Stimulated activated CD8-positive, alpha-beta memory T cell treated with anti-CD3 and anti-CD28 coated beads, Interleukin-7, amount 100 ng/mL, for 1 hour (primary cell): ENCODE measurements around the gene AMOTL1.
"Not testable (repeated sequence)": the region's sequence is repeated elsewhere in the genome, so short reads cannot be mapped to it uniquely, and the experiment has no call there.

Source experiments
- DNase-seq, 2 donors: peaks; one replicate each; pipeline ENCODE4 v3.0.0-alpha.2; 2020; ENCODE audit warnings: low read depth in 2 of 2

The AMOTL1 gene

DNA sequence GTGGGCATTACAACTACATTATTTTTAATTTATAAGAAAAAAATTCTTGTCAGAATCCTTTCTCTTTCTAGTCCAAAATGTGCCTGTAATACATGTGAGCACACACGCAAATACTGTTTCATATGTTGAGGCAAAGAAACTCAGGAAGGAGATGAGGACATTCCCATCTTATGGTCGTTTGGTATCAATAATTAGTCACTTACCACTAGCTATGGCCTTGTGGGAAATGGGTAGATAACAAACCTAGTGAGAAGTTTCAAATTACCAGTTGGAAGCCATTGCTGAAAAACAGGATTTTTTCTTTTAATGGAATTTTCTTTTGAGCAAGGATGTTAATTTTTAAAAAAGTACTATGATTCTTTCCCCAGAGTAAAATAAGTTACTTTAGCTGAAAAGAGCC, 25.7 kb downstream of the AMOTL1 start:
- no peak for DNase-seq

- DNase-seq = no peak
These were observed 26.4 kb downstream of the AMOTL1 start for GRCh38 chr11:94794287-94795168.

GRCh38 chr11:94795476-94796189, 27.5 kb downstream of the AMOTL1 start:
- no peak for DNase-seq

GRCh38 chr11:94796190-94796580, 28.0 kb downstream of the AMOTL1 start:
- no peak for DNase-seq

GRCh38 chr11:94796863-94797262, 28.7 kb downstream of the AMOTL1 start:
- no peak for DNase-seq

DNA sequence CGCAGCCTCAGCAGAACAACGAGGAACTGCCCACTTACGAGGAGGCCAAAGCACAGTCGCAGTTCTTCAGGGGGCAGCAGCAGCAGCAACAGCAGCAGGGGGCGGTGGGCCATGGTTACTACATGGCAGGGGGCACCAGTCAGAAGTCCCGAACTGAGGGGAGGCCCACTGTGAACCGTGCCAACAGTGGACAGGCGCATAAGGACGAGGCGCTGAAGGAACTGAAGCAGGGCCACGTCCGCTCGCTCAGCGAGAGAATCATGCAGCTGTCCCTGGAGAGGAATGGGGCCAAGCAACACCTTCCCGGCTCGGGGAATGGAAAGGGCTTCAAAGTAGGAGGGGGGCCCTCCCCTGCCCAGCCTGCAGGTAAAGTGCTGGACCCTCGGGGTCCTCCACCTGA, 31.6 kb downstream of the AMOTL1 start:
- no peak for DNase-seq

- DNase-seq = no peak
These were observed 32.3 kb downstream of the AMOTL1 start for GRCh38 chr11:94800414-94800813.

- DNase-seq = no peak
These were observed 33.8 kb downstream of the AMOTL1 start for GRCh38 chr11:94801866-94802460.

DNA sequence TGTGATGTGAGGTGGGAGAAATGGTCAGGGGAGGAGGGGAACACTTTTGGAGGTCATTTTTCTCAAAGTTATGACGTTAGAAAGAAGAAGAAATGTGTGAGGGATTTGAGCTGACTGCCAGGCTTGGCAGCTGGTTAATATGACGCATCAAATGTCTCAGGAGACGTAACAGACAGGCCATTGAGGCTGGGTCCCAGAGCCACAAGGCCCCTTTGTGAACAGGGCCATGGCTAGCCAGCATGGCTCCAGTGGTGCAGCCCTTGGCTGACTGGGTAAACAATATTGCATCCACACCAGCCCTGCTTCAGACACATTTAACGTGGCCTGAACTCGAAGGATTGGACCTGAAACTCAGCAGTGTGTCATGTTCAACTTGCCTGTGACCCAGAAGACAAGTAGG, 34.3 kb downstream of the AMOTL1 start:
- no peak for DNase-seq

DNA sequence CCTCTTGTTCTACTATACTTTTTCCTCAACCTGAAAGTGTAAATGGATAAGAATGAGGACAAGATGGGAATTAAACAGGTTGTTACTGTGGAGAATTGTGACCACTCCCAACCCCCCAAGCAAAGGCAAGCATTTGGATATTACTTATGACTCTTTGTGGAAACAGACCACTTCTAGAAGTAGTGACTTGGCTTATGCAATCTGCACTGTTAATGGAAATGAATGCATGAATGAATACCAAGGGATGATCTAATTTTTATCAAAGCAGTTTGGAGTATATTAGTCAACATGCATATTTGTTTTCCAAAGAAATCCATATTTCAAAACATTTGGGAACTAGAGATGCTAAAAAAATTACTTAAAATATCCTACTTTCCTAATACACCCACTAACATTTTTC, 35.3 kb downstream of the AMOTL1 start:
- no peak for DNase-seq

DNA sequence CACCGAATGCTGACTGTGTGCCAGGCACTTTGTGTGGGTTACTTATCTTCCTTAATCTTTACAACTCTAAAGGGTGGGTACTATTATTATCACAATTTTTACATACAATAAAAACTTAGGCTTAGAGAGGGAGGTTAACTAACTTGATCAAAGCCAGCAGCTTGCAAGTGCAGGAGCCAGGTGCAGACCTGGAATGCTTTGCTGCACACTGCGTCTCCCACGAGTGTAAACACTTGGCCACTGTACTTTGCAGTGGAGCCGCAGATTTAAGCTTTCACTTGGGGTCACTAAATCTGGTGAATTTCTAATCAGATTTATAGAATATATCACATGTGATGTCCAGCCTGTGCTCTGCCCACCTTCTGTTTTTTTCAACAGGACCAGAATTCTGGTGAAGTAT, 36.7 kb downstream of the AMOTL1 start:
- no peak for DNase-seq

- no peak for DNase-seq
These were observed 37.9 kb downstream of the AMOTL1 start for GRCh38 chr11:94806014-94806413.

GRCh38 chr11:94806419-94806818, 38.3 kb downstream of the AMOTL1 start:
- no peak for DNase-seq

- DNase-seq = no peak
These were observed 41.1 kb downstream of the AMOTL1 start for GRCh38 chr11:94809251-94809650.

GRCh38 chr11:94812724-94813720, 44.9 kb downstream of the AMOTL1 start:
- DNase-seq = not testable (repeated sequence)

- DNase-seq = no peak
These were observed 46.3 kb downstream of the AMOTL1 start for GRCh38 chr11:94814272-94814976.

DNA sequence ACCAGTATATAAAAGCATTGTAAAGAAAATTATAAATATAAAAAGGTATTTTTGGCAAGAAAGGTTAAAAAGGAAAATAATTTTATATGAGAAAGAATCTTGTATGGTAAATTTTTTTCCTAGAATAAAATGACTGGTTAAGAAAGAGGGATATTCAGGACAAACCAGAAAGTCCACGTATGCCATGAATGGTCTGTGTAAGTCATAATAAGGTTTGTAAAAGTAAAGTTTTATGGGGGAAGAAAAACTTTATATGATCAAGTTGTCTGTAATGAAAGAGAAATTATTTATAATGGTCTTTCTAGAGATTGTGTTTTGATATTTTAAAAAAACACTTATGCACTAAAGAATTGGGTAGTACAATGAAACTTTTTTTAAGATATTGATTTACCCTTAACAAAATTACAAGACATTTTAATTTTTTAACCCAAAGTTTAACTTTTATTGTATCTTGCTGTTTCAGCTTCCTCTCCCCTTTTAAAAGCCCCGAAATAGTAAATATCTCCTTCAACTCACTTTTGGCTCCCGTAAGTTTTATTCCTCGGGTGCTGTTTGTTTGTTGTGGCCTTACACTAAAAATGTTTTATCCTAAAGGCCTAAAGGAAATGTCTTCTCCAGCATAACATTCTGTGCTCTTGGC, 47.7 kb downstream of the AMOTL1 start:
- DNase-seq = no peak

DNA sequence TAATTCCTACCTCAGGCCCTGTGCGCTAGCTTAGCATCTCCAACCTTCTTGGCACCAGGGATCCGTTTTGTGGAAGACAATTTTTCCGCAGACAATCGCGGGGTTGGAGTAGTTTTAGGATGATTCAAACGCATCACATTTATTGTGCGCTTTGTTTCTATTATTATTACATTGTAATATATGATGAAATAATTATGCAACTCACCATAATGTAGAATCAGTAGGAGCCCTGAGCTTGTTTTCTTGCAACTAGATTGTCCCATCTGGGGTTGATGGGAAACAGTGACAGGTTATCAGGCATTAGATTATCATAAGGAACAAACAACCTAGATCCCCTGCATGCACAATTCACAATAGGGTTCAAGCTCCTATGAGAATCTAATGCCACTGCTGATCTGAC, 52.3 kb downstream of the AMOTL1 start:
- no peak for DNase-seq

DNA sequence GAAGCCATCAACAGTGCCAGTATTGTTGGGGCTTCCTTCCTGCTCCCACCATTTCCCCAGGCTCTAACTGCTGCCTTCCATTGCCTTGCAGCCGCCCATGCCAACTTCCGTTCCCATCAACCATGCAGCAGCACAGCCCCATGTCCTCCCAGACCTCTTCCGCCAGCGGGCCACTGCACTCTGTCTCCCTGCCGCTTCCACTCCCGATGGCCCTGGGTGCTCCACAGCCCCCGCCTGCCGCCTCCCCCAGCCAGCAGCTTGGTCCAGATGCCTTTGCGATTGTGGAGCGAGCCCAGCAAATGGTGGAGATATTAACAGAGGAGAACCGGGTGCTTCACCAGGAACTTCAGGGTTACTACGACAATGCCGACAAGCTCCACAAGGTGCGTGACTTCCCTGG, 53.3 kb downstream of the AMOTL1 start:
- no peak for DNase-seq

GRCh38 chr11:94822080-94822479, 53.9 kb downstream of the AMOTL1 start:
- DNase-seq = no peak
